ENCODE results near the gene PGM2.

- TF ChIP-seq CTCF (IDR thresholded peaks at IDR 0.05; ENCODE audit: borderline replicate concordance, extremely low read depth, low read length, poor library complexity, severe bottlenecking) (no peak), EZH2 (IDR thresholded peaks at IDR 0.05; ENCODE audit: borderline replicate concordance, low read depth, low read length, severe bottlenecking) (no peak)
Observed at GRCh38 chr4:37902738-37903693, 76.5 kb downstream of the PGM2 start.
